ENCODE results near the gene WDR86. TPM values are rescaled to one million over a fixed set of nuclear protein-coding genes. Genes with fewer than 3 reads are reported as not detected.
A peak's percentile ranks its signal among the peaks of the same experiment; 100 is the strongest.

Gene WDR86
- total and polyA plus RNA-seq, 2 of the 8 experiments (the other 6 are each of a cell fraction or from before 2014, with no cell fraction given): 12.7 to 15.8 TPM

DNA sequence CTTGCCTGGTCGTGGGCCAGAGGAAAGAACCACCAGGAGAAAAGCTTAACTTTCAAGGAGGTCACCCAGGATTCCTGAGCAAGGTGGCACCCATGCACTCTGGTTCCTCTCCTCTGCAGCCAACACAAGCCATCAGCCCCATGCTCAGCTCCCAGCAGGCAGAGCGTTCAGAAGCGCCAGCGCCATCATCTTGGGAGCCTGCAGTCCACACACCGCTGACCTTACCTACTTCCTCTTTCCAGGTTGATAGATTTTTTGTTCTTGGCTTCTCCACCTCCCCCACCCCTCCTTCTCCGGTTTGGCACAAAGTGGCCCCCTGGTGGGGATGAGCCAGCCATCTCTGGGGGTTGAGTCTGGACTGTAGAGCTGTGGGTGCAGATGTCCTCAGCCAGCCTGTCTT, 1.7 kb upstream of the WDR86 start:
- H3K23ac ChIP-seq (ENCODE audit: insufficient read length): no peak overlapping the region
- H3K79me1 ChIP-seq (ENCODE audit: low read depth, low read length): no peaks in the 10 kb centered on the region; the same call in 1 of the 2 replicates
- H3K18ac ChIP-seq (ENCODE audit: extremely low read depth, low read length): peak overlapping the region; percentile 63
- no peak overlapping the region for H3K4me3 ChIP-seq (ENCODE audit: extremely low read depth in 1 of 4, insufficient read depth in 2 of 4, low read depth in 3 of 4, low read length in 4 of 4)
- no peak overlapping the region for H3K4ac ChIP-seq (replicated peaks; ENCODE audit: insufficient read length, low read depth, low read length)
- no peak overlapping the region for H4K5ac ChIP-seq (ENCODE audit: insufficient read length, low read depth, low read length)
- H2AK5ac ChIP-seq (ENCODE audit: low read depth, low read length): peak overlapping the region; percentile 29; the same call in 1 of the 2 replicates
- H2BK20ac ChIP-seq (ENCODE audit: low read length): 0 out of 2 replicates have a peak overlapping the region, but pooled peaks have one; percentile 43
- H2BK5ac ChIP-seq (ENCODE audit: low read depth, low read length): no peak overlapping the region
- ChIA-PET CTCF (ENCODE audit: partially characterized antibody) (interaction anchor here (0.6 to 3.2 kb wide), 9 partner anchors 9 to 372 kb away, joined by 3 to 17 read pairs (median 5); partner anchors contain the start of gene CRYGN), POLR2A (ENCODE audit: partially characterized antibody) (interaction anchor here (1.2 to 2.7 kb wide), 4 partner anchors 15 to 51 kb away, joined by 3 to 9 read pairs (median 5); partner anchors contain the start of gene CRYGN)
- no peak overlapping the region for H3K27ac ChIP-seq (ENCODE audit: low read depth, low read length)
- H3K56ac ChIP-seq (replicated peaks; ENCODE audit: insufficient read length, low read depth, low read length): no peak overlapping the region
- H3K14ac ChIP-seq (ENCODE audit: insufficient read length): no peak overlapping the region
- no peaks in the 10 kb centered on the region for H3K79me2 ChIP-seq (ENCODE audit: control insufficient read depth in 1 of 2, insufficient read depth in 2 of 2, low read length in 2 of 2)
- 77% methylated on average over 6 of the region's 6 CpGs; no CpG with 5 or more reads in 1 of the 2 experiments for WGBS, 2 experiments (ENCODE audit: extremely low coverage in 1 of 2, insufficient coverage in 1 of 2, insufficient read length in 1 of 2, insufficient replicate concordance in 2 of 2, low coverage in 1 of 2, low lambda C conversion rate in 2 of 2, missing lambda C conversion rate in 1 of 2)
- DNase-seq (ENCODE audit: low read depth in 1 of 2, low spot score in 2 of 2): no peak
- H3K36me3 ChIP-seq (ENCODE audit: control insufficient read depth in 2 of 4, insufficient read depth in 4 of 4, low read length in 3 of 4): no peaks in the 10 kb centered on the region; a peak in 1 of 8 replicates
- peaks cover 21% of the 10 kb centered on the region for H3K23me2 ChIP-seq (ENCODE audit: low read depth, low read length)
- H2BK120ac ChIP-seq (replicated peaks; ENCODE audit: low read depth, low read length): no peak overlapping the region
- no peak overlapping the region for H4K8ac ChIP-seq (ENCODE audit: extremely low read depth, insufficient read depth, low read length)
- H3K9ac ChIP-seq (replicated peaks in 1 of 4; ENCODE audit: extremely low read depth in 1 of 4, low read depth in 3 of 4, low read length in 3 of 4): no peak overlapping the region
- peaks cover 0 to 2% of the 10 kb centered on the region in 2 experiments for H4K20me1 ChIP-seq (replicated peaks in 1 of 2; ENCODE audit: control insufficient read depth in 1 of 2, insufficient read depth in 2 of 2, low read length in 2 of 2)
- H3K4me2 ChIP-seq (ENCODE audit: insufficient read depth in 1 of 2, low read depth in 2 of 2, low read length in 2 of 2): peak overlapping the region in 1 of 2 experiments; percentile 90; a peak in 1 of 4 replicates
- no peak overlapping the region for H2AFZ ChIP-seq (ENCODE audit: low read length)
- H3K4me1 ChIP-seq (replicated peaks in 1 of 4; ENCODE audit: control insufficient read depth in 3 of 4, insufficient read depth in 4 of 4, low read length in 3 of 4): peaks cover 0 to 22% (median 15%) of the 10 kb centered on the region in 4 experiments; a peak in 6 of 7 replicates
- H2BK15ac ChIP-seq (ENCODE audit: low read length): no peak overlapping the region
- H4K91ac ChIP-seq (replicated peaks; ENCODE audit: insufficient read length, low read length): peak overlapping the region; percentile 45
- no peaks in the 10 kb centered on the region for H3K9me3 ChIP-seq (ENCODE audit: insufficient read depth in 2 of 2, low read depth in 1 of 2, low read length in 1 of 2)
- H3K27me3 ChIP-seq (replicated peaks in 1 of 4; ENCODE audit: control insufficient read depth in 3 of 4, extremely low read depth in 1 of 4, insufficient read depth in 3 of 4, low read length in 3 of 4): peaks cover 0 to 34% (median 21%) of the 10 kb centered on the region in 4 experiments; a peak in 6 of 7 replicates
- FAIRE-seq: no peak
- 0 out of 2 replicates have a peak overlapping the region, but pooled peaks have one; percentile 52 for H2BK12ac ChIP-seq (ENCODE audit: low read depth, low read length)
- no peak for TF ChIP-seq KDM1A (IDR thresholded peaks at IDR 0.05; ENCODE audit: borderline replicate concordance, low read length)
- no peak for TF ChIP-seq JUND (IDR thresholded peaks at IDR 0.05; ENCODE audit: low read length)
- no peak for TF ChIP-seq CTBP2 (IDR thresholded peaks at IDR 0.05; ENCODE audit: borderline replicate concordance, insufficient read depth, insufficient read length, low read length)
- no peak for TF ChIP-seq SP2 (IDR thresholded peaks at IDR 0.05; ENCODE audit: low read length)
- no peak for TF ChIP-seq MAX (IDR thresholded peaks at IDR 0.05)
- TF ChIP-seq HDAC6 (IDR thresholded peaks at IDR 0.05; ENCODE audit: low read depth, low read length): no peak
- no peak for TF ChIP-seq ASH2L (IDR thresholded peaks at IDR 0.05; ENCODE audit: low read length)
- TF ChIP-seq SAP30 (IDR thresholded peaks at IDR 0.05; ENCODE audit: insufficient read depth, insufficient replicate concordance, low read length): no peak
- no peak for TF ChIP-seq EP300 (IDR thresholded peaks at IDR 0.05; ENCODE audit: borderline replicate concordance in 1 of 2, low read depth in 2 of 2, low read length in 2 of 2)
- no peak for TF ChIP-seq POLR2A (IDR thresholded peaks at IDR 0.05; ENCODE audit: control extremely low read depth in 1 of 2, low read depth in 2 of 2, low read length in 2 of 2)
- TF ChIP-seq, protein P1, sequence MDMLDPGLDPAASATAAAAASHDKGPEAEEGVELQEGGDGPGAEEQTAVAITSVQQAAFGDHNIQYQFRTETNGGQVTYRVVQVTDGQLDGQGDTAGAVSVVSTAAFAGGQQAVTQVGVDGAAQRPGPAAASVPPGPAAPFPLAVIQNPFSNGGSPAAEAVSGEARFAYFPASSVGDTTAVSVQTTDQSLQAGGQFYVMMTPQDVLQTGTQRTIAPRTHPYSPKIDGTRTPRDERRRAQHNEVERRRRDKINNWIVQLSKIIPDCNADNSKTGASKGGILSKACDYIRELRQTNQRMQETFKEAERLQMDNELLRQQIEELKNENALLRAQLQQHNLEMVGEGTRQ (IDR thresholded peaks at IDR 0.05; ENCODE audit: low read length): no peak
- no peak for TF ChIP-seq SP4 (IDR thresholded peaks at IDR 0.05; ENCODE audit: low read length)
